ENCODE results near the gene SPRED2.
A peak's percentile ranks its signal among the peaks of the same experiment; 100 is the strongest.

The SPRED2 gene

DNA sequence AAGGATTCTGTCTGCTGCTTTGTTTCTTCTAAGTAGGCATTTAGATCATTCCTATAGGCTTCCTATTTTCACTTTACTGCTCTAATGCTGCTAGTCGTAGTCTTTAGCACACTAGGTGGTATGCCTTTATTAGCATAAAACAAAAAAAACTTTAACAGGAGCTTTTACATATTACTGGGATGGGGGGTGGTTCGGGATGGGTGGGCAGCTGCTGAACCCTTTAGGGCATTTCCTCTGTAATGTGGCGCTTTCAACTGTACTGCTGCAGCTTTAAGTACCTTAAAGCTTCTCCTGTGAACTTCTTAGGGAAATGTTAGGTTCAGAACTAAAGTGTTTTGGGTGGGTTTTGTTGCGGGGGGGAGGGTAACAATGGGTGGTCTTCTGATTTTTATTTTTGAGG lies 163.4 kb downstream of the SPRED2 start:
- no peak for DNase-seq (ENCODE audit: low read depth, low spot score)
- H3K4me3 ChIP-seq (ENCODE audit: low read depth, low read length): no peak overlapping the region
- TF ChIP-seq, protein P1, sequence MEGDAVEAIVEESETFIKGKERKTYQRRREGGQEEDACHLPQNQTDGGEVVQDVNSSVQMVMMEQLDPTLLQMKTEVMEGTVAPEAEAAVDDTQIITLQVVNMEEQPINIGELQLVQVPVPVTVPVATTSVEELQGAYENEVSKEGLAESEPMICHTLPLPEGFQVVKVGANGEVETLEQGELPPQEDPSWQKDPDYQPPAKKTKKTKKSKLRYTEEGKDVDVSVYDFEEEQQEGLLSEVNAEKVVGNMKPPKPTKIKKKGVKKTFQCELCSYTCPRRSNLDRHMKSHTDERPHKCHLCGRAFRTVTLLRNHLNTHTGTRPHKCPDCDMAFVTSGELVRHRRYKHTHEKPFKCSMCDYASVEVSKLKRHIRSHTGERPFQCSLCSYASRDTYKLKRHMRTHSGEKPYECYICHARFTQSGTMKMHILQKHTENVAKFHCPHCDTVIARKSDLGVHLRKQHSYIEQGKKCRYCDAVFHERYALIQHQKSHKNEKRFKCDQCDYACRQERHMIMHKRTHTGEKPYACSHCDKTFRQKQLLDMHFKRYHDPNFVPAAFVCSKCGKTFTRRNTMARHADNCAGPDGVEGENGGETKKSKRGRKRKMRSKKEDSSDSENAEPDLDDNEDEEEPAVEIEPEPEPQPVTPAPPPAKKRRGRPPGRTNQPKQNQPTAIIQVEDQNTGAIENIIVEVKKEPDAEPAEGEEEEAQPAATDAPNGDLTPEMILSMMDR (IDR thresholded peaks at IDR 0.05; ENCODE audit: low read depth, low read length): no peak
- in situ Hi-C loops (cut with HindIII; ENCODE audit: low sequenced_read_pairs): no loop called here

DNA sequence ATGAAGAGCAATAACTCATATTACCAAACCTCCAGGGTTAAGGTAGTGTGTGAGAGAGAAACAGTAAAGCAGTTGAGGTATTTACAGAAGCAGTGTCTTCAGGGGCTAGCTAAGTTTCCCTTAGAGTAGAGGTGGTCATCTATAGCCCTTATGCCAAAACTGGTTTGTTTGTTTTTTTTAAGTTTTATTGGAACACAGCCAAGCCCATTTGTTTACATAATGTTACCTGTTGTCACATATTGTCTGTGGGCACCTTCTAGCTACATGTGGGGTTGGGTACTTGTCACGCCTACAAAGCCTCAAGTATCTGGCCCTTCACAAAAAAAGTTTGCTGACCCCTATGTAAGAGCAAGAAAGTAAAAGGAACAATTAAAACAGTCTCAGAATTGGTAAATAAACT lies 165.4 kb downstream of the SPRED2 start:
- no peak for DNase-seq (ENCODE audit: low read depth, low spot score)
- in situ Hi-C loops (cut with HindIII; ENCODE audit: low sequenced_read_pairs): no loop called here
- no peak overlapping the region for H3K4me3 ChIP-seq (ENCODE audit: low read depth, low read length)
- TF ChIP-seq, protein P1 (IDR thresholded peaks at IDR 0.05; ENCODE audit: low read depth, low read length): no peak

DNA sequence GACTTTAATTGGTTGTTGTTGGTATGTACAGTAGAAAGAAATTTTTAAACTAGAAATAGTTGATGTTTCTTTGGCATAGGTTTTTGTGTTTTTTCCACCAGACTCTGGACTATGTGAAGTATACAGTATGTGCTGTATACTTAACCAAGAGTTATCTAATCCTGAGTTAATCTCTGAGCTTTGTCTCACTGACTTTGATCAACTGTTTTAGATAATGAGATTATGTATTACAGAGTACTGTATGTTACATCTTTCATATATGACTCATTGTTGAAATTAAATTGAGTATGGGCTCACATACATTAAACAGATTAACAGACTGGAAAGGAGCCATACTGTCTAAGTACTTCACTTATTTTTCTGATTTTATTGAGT lies 166.7 kb downstream of the SPRED2 start:
- no peak overlapping the region for H3K4me3 ChIP-seq (ENCODE audit: low read depth, low read length)
- TF ChIP-seq, protein P1 (IDR thresholded peaks at IDR 0.05; ENCODE audit: low read depth, low read length): no peak
- DNase-seq (ENCODE audit: low read depth, low spot score): no peak
- in situ Hi-C loops (cut with HindIII; ENCODE audit: low sequenced_read_pairs): no loop called here

DNA sequence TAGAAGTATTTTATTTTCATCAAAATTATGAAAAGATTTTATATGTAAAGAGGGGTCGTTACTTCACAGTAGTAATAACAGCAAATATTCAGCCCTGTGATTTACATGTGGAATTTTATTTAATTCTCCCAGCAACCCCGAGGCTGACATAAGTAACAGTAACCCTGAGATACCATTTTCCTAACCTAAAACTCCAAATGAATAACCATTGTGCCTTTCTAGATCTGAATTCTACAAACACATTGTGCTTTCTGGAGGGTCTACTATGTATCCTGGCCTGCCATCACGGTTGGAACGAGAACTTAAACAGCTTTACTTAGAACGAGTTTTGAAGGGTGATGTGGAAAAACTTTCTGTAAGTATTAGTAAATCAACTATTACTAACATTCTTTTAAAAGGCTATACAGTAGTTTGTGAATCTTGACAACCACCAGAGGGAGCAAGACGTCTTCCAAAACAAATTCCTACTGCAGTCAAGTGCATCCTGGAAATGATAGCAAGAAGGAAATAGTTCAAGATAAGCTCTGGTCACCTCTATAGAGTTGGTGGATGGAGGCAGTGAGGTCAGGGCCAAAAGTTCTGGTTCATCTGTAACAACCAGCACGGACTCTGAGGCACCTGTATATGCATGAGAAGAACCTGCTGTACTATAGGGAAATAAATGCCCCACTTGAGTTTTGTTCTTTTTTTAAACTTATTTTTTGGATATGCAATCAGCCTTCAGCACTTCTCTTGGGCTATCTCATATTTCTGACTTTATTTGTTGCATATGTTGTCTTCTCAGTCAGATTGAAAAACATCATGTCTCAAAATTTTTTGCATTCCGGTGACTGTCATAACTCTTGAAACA lies 167.4 kb downstream of the SPRED2 start:
- in situ Hi-C loops (cut with HindIII; ENCODE audit: low sequenced_read_pairs): no loop called here
- TF ChIP-seq, protein P1 (IDR thresholded peaks at IDR 0.05; ENCODE audit: low read depth, low read length): peak; percentile 57
- H3K4me3 ChIP-seq (ENCODE audit: low read depth, low read length): no peak overlapping the region
- peak; percentile 83 for DNase-seq (ENCODE audit: low read depth, low spot score)

DNA sequence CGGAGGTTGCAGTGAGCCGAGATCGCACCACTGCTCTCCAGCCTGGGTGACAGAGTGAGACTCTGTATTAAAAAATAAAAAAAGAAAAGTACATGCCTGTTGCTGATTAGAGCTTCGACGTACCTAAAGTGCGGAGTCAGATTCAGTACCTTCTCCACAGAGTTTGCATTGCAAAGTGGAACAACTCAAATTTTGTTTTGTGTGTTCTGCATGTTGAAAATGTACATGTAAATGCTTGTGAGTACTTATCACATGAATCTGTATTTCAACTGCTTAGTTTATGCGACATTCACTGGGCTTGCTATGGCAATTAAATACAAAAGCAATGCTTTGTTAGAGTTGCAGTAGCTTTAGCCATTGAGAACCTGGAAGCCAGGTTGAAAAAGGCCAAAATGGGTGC lies 168.4 kb downstream of the SPRED2 start:
- TF ChIP-seq, protein P1 (IDR thresholded peaks at IDR 0.05; ENCODE audit: low read depth, low read length): no peak
- in situ Hi-C loops (cut with HindIII; ENCODE audit: low sequenced_read_pairs): no loop called here
- H3K4me3 ChIP-seq (ENCODE audit: low read depth, low read length): no peak overlapping the region
- DNase-seq (ENCODE audit: low read depth, low spot score): no peak

DNA sequence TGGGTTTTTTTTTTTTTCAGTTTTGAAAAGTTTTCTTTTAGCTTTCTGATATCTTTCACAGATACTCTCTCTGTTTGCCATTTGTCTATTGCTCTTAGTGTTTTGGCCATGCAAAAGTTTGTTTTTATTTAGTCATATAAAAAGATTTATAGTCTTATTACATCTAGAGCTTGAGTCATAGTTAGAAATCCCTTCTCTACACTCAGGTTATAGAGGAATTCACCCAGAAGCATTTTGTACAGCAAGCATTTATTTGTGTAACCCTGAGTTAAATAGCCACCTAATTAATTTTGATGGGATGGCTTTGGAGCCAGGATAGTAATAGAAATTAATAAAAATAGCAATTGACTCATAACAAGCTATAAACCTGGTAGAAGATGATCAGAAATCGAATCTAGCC lies 169.1 kb downstream of the SPRED2 start:
- TF ChIP-seq, protein P1 (IDR thresholded peaks at IDR 0.05; ENCODE audit: low read depth, low read length): no peak
- in situ Hi-C loops (cut with HindIII; ENCODE audit: low sequenced_read_pairs): no loop called here
- no peak for DNase-seq (ENCODE audit: low read depth, low spot score)
- no peak overlapping the region for H3K4me3 ChIP-seq (ENCODE audit: low read depth, low read length)

Measured in astrocyte of the spinal cord (primary cell).